A673 (cell line): ENCODE results near the gene OASL.
"Not testable (repeated sequence)": the region's sequence is repeated elsewhere in the genome, so short reads cannot be mapped to it uniquely, and the experiment has no call there.

Source experiments
- EZH2 ChIP-seq: fragments of 200-600 bp; sonication (generic); IDR thresholded peaks from 2 replicates; pipeline ENCODE4 v1.6.1; 2017; ENCODE audit warnings: borderline replicate concordance, low read depth, mild to moderate bottlenecking, mixed read lengths, antibody characterized with exemption, low read length; ENCODE audit not compliant: poor library complexity, severe bottlenecking
- TF ChIP-seq, protein P1 (sequence below): fragments of 300-800, 200-600 bp; sonication (generic); conservative IDR thresholded peaks from 2 replicates; pipeline ENCODE4 v1.5.1; 2017; ENCODE audit warnings: low read depth, mild to moderate bottlenecking, antibody characterized with exemption, low read length, moderate library complexity, mixed read lengths

DNA sequence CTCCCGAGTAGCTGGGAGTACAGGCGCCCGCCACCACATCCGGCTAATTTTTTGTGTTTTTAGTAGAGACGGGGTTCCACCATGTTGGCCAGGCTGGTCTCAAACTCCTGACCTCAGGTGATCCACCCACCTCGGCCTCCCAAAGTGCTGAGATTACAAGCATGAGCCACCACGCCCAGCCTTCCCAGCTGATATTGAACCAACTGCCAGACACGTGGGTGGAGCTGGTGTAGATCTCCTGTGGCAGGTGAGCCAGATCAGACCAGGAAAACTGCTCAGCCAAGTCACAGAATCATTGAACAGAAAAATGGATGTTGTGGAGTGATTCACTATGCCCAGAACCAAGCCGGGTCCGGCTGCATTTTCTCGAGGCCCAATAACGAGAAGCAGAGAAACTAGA is 8.4 kb upstream of the OASL start:
- TF ChIP-seq, protein P1, sequence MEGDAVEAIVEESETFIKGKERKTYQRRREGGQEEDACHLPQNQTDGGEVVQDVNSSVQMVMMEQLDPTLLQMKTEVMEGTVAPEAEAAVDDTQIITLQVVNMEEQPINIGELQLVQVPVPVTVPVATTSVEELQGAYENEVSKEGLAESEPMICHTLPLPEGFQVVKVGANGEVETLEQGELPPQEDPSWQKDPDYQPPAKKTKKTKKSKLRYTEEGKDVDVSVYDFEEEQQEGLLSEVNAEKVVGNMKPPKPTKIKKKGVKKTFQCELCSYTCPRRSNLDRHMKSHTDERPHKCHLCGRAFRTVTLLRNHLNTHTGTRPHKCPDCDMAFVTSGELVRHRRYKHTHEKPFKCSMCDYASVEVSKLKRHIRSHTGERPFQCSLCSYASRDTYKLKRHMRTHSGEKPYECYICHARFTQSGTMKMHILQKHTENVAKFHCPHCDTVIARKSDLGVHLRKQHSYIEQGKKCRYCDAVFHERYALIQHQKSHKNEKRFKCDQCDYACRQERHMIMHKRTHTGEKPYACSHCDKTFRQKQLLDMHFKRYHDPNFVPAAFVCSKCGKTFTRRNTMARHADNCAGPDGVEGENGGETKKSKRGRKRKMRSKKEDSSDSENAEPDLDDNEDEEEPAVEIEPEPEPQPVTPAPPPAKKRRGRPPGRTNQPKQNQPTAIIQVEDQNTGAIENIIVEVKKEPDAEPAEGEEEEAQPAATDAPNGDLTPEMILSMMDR, result not testable (repeated sequence)
- TF ChIP-seq EZH2, result not testable (repeated sequence)
